NCI-H82 (cell line): ENCODE data around the gene STX8.

Experiments
- DNase-seq: peaks from one replicate; lab custom pipeline; 2025; lab: John Stamatoyannopoulos, UW

Gene STX8

DNA sequence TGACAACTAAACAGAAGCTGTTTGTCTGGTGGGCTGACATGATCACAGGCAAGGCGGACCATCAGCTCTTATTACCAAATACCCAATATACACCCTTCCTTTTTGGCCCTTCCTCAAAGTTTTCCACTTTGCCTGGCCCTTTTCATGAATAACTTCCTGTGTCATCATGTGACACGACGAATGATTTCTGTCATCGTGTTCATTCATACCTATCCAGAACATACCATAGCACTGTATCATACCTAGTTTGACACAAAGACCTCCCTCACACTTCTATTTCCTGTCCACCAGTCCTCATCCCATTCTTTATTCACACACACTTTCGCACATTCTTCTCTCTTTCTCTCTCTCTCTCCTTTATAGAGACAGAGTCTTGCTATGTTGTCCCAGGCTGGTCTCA is 131.8 kb downstream of the STX8 start:
- DNase-seq, result no peak

GRCh38 chr17:9439851-9440250 is 135.8 kb downstream of the STX8 start:
- DNase-seq, result no peak

- DNase-seq, result no peak
These were observed 139.0 kb downstream of the STX8 start for GRCh38 chr17:9436630-9437029.

- no peak for DNase-seq
These were observed 140.5 kb downstream of the STX8 start for GRCh38 chr17:9435165-9435564.

DNA sequence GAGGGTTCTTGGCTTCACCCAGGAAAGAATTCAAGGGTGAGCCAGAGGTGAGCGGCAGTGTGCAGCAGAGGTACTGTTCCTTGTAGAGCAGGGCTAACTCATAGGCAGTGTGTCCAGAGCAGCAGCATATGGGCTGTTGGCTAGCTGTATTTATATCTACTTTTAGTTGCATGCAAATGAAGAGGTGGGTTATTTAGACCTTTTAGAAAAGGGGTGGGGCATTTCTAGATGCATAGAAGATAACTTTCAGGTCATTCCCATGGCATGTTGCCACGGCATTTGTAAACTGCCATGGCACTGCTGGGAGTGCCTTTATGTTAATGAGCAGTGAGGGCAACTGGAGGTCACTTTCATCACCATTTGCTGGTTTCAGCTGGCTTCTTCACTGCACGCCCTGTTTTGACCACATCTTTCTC is 141.0 kb downstream of the STX8 start:
- DNase-seq, result no peak

DNA sequence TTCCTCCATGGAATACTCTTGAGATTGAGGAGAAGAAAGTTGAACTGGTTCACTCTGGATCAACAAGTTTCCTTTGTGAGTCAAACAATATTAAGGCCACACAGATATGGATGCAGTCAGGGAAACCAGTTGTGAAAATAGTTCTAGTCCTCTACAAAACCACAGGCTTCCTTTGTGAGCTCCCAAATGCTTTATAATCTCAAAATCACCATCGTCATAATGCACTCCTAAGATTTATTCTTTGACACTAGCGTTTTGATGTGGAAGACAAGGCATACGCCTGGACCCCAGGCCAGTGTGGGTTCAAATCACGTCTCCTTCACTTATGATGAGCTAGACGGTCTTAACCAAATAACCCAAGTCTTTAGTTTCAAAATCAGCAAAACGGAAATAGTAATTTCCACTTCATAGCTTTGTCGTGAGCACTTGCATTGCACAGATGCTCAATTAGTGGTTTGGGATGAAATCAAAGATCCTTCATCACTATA is 142.6 kb downstream of the STX8 start:
- DNase-seq, result no peak

DNA sequence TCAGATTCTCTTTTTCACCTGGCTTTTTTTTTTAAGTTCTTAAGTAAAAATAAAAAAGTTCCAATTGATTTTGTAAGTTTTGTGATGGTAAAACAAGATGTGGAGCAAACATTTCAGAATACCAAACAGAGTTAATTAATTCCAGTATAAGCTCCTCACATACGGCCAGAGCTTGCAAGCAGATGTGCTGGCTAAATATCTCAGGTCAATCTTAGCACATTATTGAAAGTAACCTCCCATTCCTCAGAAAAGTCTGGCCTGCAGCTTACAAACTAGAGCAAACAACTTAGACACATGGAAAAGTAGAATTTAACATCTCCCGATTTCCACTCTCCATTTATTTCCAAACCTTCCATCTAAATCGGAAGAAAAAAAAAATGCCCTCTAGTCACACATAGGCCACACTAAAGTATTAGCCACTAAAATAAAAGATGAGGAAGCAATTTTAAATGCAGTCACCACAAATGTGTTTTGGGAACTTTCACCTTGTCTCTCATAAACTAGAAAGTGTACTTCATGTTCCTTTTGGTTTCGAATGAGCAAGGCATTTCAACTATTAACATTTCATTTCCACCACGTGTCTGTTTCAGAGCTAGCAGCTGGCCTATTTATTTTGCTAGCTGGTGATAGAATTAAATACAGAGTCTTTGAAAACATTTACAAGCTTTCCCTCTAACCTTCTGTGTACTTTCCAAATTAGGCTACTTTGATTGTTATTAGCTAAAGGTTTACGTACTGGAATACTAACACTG is 143.3 kb downstream of the STX8 start:
- DNase-seq, result no peak

DNA sequence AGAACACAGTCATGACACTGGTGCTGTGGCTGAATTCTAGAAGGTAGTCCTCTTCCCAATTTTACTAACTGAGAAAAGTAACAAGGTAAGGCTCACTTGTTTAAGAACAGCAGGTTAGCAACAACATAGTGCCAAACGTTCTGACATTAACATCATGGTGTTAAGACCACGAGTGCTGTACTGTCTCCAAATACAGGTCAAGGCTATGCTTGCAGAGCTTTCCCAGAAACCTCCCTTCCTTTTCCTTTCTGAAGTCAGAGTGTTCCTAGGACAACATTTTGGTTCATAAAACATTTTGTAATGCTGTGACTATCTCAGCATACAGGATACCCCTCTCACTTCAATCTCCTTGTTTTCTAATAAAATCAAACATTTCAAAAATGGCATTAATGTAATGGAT is 144.0 kb downstream of the STX8 start:
- DNase-seq, result no peak

GRCh38 chr17:9427465-9428315 is 147.9 kb downstream of the STX8 start:
- no peak for DNase-seq

DNA sequence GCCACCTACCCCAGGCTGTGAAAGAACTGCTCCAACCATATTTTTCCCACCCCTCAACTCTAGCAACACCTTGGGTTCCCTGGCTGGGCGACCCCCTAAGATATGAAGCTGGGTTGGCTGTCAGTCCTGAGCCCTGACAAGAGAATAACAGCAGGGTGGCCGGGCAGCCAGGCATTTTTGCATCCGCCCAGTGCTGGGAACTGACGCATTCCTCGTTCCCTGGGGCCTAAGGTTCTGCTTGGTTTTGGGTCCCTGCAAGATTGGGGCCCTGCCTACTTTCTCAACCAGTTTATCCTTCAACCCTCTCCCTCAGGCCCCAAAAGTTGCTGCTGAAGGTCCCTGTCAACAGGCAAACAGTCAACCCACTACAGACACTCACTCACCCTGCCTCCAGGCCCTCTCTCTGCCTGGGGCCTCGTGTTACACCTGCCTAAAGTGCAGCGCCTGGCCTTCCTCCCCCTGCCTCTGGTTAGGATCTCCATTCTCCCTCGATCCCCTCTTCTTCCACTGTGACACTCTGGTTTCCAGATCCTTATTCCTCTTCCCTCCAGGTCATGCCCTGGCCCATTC is 151.5 kb downstream of the STX8 start:
- no peak for DNase-seq

GRCh38 chr17:9421525-9421924 is 154.1 kb downstream of the STX8 start:
- no peak for DNase-seq

GRCh38 chr17:9419932-9420453 is 155.6 kb downstream of the STX8 start:
- DNase-seq, result no peak

DNA sequence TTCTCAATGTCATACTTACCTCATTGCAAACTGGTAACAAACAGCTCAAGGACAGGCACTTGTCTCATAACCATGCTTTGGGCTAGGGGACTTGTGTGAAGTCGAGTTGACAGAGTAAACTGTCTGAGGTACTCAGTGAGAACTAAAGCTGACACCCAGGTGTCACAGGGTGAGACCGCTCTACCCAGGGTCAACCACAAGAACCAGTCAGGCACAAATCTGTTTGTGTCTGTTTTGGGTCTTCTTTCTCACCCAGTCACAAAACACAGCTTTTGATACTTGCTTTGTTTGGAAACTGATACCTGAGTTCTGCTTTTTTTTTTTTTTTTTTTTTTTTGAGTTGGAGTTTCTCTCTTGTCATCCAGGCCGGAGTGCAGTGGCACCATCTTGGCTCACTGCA is 161.1 kb downstream of the STX8 start:
- no peak for DNase-seq

- DNase-seq, result no peak
These were observed 164.9 kb downstream of the STX8 start for GRCh38 chr17:9410737-9411136.

DNA sequence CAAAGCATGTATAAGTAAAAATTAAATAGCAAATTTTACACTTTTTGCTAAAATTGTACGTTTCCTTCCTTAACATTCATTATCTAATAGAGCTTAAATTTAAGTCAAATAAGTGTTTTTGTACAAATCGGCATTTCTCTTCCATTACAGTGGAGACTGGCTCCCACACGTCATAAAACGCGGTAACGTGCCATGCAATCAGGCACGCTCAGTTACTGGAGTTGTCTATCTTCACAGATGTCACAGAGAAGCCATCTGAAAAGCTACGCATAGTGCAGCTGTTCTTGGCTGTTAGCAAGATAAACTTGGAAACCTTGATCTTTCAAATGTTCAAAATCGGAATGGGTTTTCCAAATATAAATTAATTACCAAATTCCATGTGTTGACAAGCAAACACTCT is 165.3 kb downstream of the STX8 start:
- no peak for DNase-seq

DNA sequence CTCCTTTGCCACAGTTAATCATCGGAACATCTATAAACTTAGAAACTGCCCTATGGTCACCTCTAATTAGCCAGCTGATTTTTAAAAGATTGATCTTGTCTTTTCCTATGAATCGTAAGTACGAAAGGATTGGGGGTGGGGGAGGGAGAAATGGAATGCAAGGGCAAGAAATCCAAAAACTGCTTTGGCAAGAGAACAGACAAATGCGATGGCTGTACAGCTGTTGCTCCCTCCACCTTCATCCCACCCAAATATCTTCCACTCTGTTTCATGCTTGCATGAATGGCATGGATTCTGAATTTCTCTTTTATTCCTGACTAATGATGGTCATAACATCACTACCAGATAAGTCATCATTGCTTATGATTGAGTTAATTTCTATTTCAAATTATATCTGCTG is 165.7 kb downstream of the STX8 start:
- DNase-seq, result no peak

DNA sequence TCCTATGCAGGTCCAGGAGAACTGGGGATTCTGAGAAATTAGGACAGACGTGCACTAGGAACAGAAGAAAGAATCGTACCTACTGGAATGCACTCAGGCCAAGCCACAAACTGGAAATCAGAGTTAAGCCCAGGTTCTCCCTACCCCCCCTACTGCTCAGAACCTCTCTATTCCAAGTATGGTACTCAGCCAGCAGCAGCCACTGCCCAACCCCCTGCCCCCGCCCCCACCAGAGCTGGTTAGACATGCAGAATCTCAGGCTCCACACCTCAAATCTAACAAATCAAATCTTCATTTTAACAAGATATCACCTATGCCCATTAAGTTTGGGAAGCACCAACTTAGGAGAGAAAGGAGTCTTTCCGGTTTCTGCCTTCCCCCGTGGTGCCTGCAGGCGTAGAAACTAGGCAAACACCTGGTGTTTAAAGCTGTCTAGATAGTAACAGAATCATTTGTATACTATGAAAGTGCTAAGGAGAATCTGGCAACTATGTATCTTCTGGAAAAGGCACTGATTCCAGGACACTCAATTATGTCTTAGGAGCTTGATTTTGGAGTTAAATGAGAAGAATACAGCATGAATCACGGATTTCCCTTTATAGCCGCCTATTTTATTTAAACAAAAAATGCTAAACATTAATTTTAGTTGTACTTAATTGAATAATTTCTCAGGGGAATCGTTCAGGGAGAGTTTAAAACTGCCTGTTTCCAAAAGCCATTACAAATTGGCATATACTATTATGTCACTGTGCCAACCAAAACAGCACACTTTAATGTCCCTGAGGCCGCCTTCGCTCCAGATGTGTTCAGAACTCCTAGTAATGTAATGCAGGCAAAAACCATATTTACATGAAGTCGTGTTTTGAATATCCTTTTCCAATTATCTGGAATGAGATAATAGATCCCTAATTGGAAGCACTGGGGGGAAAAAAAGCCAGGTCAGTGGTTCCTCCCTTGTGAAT is 166.5 kb downstream of the STX8 start:
- DNase-seq, result no peak

- no peak for DNase-seq
These were observed 167.2 kb downstream of the STX8 start for GRCh38 chr17:9408381-9408780.

- DNase-seq, result no peak
These were observed 169.5 kb downstream of the STX8 start for GRCh38 chr17:9406046-9406606.

DNA sequence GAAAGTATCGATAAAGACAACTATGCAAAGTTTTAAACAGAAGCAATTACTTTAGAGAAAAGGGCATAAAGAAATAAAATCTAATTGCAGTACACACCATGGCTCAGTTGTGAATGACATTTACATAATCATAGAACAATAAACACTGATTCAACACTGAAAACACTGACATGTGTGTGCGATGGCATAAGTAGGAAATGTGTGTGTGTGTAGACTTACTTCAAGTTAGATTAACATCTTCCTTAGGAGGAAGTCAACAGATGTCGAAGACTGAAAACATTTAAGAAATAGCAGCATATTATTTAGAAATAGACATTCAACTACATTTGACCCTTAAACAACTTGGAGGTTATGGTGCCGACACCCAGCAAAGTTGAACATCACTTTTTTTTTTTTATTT is 172.4 kb downstream of the STX8 start:
- no peak for DNase-seq

DNA sequence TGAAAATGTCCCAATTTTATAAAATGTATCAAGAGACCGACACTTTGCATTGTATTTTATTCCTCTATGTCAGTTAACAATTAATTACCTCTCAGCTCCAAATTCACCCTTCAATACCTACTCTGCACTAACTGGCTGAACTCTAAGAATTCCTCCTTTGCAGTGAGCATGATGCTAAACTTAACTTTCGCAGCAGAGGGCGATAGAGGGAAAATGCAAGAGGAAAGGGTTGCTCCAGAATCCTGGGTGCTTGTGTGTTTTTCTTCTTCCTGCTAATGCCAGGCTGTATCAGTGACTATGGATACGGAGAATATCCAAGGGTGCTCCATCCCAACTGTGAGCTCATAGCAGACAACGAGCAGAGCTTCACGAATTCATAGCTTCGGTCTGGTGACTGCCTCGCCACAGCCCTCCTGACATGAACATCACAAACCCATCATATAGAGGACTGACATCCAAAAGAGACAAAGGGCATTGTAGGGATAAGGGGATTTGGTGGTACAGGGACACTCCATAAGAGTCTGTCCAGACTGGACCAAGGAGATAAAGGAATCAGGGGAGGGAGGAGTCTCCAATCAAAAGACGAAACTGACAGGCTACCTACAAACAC is 172.9 kb downstream of the STX8 start:
- peak; percentile 75 for DNase-seq
